Stimulated activated CD4-positive, alpha-beta T cell treated with anti-CD3 and anti-CD28 coated beads, Interleukin-1b, Interleukin-23, amount 100 ng/mL, for 24 hours (primary cell): ENCODE data around the gene PAPSS1.
"Not testable (repeated sequence)": the region's sequence is repeated elsewhere in the genome, so short reads cannot be mapped to it uniquely, and the experiment has no call there.

Source experiments
- DNase-seq, 4 experiments: peaks; one replicate each; pipeline ENCODE4 v3.0.0-alpha.2; 2020; ENCODE audit warnings: low read depth in 4 of 4, low spot score in 1 of 4

The PAPSS1 gene

DNA sequence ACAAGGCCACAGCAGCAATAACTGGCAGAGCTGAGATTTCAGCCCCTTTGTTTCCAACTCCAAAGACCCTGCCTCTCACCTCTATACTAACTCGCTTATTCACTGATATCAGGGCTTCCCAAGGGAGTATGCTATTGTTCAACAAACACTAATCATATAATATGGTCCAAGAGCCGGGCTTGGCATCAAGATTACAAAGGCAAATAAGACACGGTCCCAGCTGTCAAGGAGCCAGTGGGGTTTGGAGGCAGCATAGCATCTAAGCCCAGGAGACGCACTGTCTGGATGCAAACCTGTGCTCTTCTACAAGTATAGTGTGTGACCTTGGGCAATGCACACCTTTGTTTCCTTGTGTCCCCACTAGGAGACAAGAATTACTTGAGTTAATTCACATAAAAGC is 28.7 kb downstream of the PAPSS1 start:
- no peak for DNase-seq

DNA sequence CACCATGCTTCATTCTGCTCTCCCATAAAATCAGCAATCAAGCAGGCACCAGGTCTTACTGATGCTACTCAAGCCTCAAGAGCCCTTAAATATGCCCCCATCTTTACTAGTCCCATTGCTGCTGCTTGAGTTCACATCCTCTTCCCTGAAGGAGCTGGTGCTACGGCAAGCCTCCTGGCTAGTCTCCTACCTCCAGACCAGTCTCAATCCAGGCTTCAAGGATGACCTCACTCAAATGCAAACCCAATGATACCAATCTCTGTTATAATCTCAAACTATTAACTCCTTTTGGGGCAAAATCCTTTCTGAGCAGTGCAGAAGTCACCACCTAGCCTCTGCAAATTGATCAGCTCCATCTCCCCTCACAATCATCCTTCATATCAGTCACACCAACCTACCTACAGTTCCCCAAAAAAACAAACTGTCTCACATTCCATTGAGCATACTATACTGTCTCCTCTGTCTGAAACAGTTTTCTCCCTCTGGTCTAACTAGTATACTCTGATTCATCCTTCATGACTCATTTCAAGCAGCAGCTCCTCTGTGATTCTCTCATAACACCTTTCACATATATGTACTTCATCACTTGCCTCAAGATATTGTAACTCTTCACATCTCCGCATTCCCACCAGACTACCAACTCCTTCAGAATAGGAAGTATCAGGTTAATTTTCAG is 30.0 kb downstream of the PAPSS1 start:
- DNase-seq, result no peak

DNA sequence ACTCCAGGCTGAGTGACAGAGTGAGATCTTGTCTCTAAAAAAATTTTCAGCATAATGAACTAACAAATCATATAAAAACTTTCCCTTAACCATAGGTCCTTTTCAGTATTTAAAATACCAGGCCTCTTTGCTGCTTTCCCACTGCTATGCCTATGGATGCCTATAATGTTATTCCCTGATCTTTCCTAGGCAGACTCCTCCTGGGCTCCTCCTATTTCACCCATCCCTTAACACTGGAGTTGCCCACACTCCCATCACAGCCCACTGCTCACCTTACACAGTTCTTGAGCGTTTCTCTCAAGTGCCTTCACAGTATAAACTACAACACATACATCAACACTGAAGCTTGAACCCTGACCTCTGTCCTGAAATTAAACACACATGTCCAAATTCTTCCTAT is 31.6 kb downstream of the PAPSS1 start:
- no peak for DNase-seq

GRCh38 chr4:107685740-107686139 is 34.3 kb downstream of the PAPSS1 start:
- no peak for DNase-seq

DNA sequence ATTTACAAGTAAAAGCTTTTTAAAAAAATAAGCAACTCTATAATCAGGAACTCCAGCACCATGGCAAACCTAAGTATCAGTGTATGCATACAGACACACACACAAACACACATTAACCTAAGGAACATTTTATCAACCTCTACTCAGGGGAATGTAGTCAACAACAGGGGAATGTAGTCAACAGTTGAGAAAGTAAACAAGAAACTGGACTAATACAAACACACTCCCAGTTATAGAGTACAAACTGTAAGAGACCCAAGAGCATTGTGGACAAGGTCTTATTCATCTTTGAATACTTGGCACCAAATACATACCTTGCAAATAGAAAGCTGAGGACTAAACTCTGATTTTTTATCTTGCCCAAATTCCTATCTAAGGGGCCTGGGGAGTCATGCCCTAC is 36.2 kb downstream of the PAPSS1 start:
- no peak for DNase-seq

DNA sequence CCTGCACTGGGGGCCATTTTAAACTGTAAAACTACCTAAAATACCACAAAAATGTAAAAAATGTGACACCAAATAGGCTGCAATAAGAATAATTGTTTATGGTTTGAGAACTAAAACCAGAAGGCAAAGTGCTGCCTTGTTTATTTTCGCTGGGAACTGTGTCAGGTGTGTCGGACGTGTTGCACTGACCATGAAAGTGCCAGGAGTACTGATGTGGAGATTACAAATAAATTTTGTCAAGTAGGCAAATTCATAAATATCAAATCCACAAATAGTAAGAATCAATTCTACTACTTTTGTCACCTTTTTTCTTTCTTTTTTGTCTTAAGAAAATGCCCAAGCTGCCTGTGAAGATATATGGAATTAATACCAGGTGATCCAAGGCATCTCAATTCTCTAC is 37.7 kb downstream of the PAPSS1 start:
- no peak for DNase-seq

GRCh38 chr4:107669068-107669467 is 51.0 kb downstream of the PAPSS1 start:
- no peak for DNase-seq

DNA sequence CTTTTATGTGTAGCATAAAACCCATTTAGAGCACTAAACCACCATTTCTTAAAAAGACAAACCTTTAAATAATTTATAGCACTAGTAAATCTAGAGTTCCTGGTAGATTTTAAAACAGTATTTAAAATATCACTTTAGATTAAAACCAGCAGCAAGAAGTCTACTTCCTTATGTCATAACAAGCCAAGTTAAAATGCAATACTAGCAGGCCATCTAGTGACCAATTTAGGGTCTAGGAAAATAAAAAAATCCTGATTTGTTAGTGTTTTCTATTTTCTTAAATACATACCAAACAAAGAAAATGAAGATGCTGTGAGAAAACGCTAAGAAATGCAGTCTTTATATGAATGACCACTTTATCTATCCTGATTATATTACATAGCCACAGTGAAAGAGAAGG is 53.9 kb downstream of the PAPSS1 start:
- DNase-seq, result no peak

- no peak for DNase-seq
Measured at GRCh38 chr4:107665001-107665400, 55.0 kb downstream of the PAPSS1 start.

- DNase-seq, result no peak
Measured at GRCh38 chr4:107658400-107659336, 61.4 kb downstream of the PAPSS1 start.

DNA sequence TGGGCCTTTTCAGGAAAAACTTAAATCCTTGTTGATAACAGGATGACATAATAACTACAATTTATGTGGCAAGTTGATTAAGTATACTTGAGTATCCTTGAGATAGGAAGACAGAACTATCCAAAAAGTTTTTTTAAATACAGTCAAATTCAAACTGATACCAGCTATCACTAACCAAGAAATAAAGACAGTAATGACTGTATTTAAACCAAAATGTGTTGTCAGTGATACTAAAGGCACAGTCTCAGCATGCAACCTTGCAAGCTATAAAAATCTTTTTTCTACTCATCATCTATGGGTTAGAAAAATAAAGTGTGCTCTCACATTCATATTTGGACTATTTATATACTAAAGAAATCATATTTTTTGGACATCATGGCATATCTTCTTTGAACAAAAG is 64.7 kb downstream of the PAPSS1 start:
- DNase-seq, result no peak

DNA sequence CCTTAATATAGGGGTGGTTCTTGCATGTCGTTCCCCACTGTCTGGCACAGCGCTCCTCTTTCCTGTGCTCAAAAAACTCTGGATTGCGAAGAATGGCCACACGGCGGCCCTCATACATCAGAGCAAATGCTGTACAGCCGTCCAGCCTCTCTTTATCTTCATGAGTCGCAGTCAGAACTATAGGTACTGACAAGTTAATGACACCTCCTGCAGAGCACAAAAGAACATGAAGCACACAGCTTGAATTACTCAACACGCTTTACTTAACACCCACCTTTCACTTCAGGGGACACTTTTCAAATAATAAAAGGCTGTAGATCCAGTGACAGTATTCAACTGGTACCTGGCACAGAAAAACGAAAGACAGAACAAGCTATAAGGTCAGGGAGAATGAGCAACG is 65.3 kb downstream of the PAPSS1 start:
- no peak for DNase-seq

DNA sequence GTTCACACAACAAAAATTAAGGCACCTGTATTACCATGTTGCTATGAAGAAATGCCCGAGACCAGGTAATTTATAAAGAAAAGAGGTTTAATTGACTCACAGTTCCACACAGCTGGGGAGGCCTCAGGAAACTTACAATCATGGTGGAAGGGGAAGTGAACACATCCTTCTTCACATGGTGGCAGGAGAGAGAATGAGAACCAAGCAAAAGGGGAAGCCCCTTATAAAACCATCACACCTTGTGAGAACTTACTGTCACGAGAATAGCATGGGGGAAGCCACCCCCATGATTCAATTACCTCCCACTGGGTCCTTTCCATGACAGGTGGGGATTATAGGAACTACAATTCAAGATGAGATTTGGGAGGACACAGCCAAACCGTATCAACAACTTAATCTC is 68.6 kb downstream of the PAPSS1 start:
- not testable (repeated sequence) for DNase-seq

DNA sequence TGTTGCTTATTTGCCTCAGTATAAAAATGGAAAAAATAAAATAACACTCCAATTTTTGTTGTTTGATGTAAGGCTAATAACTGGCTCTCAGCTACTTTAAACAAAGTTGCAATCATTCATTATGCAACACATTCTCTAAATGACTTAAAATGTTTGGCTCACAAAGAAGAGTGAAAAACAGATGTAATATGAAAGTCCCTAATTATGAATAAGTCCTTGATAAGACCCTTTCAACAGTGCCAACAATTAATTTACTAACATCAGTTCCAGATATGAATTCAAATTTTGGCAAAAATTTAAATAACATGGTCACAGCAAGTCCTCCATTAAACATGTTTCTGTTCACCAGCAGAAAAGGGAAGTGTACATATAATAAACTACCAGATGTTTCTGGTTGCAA is 69.8 kb downstream of the PAPSS1 start:
- DNase-seq, result no peak

GRCh38 chr4:107648178-107648991 is 71.6 kb downstream of the PAPSS1 start:
- DNase-seq, result no peak

GRCh38 chr4:107647591-107647990 is 72.4 kb downstream of the PAPSS1 start:
- DNase-seq, result no peak

- no peak for DNase-seq
Measured at GRCh38 chr4:107645604-107646003, 74.4 kb downstream of the PAPSS1 start.

DNA sequence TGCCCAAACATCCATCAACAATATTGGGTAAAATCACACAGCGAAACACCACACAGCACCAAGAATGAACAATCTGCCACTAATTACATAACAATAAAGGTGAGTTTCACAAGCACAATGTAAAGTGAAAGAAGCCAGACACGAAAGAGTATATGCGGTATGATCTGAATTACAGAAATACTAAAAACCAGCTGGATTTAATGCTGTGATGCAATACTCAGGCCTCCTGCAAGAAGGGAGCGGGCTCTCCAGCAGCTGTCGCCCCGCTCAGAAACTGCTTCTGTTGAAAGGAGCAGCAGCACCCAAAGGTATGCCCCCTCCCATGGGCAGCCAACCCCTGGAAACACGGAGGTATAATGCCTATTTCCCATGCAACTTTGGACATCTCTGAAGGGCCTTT is 77.0 kb downstream of the PAPSS1 start:
- no peak for DNase-seq

- DNase-seq, result no peak
Measured at GRCh38 chr4:107640878-107641277, 79.2 kb downstream of the PAPSS1 start.

DNA sequence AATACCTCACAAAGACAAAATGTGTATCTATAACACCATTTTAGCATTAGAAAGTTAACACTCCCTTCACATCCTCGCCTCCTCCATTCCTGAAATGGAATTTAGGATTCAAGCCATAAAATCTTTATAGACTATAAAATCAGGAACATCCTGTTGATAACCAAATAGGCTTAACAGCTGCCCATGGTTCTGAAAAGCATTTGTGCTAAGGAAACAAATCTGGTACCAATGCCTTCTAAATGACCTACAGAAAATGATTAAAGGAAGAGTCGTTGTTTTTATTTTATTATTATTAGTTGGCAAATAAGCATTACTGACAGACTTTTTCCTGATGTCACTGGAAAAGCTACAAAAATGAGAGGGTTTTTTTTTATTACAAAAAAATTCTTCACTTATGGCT is 79.8 kb downstream of the PAPSS1 start:
- no peak for DNase-seq

GRCh38 chr4:107635735-107636134 is 84.3 kb downstream of the PAPSS1 start:
- DNase-seq, result no peak

DNA sequence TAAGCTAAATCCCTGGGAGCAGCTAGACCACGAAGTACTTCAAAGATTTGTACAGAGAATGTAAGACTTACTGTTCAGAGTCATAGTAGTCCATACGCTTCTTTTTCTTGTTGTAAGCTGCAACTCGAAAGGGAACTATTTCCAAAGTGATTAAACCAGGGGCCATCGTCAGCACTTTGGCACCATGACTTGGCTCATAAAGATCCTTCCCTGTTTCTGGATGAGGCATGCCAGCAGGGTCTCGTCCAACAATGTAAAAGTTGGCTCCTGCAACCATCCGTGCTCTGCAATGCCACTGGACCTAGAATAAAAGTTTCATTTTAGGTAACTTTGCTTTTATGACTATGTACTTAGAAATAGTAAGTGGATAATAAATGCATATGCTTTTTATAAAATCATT is 88.5 kb downstream of the PAPSS1 start:
- DNase-seq, result no peak
